HepG2 (cell line): ENCODE measurements around the gene GTF2H4. TPM values are rescaled to one million over a fixed set of nuclear protein-coding genes. Genes with fewer than 3 reads are reported as not detected.

ENCODE experiments used
- ATF7 ChIP-seq, 2 experiments: fragments of 450-650 bp in 1 of 2; sonication (generic) in 1 of 2; formaldehyde crosslinking in 1 of 2; IDR thresholded peaks; 2 replicates each; pipeline versions ENCODE4 v1.4.0 to v1.6.1; 2016 to 2020; ENCODE audit warnings: antibody characterized with exemption in 1 of 2, mild to moderate bottlenecking in 1 of 2, missing genetic modification reagents in 1 of 2
- CCAR2 ChIP-seq: fragments of 200-400 bp; formaldehyde crosslinking; optimal IDR thresholded peaks from 2 replicates; pipeline ENCODE3; 2018; ENCODE audit warnings: low read depth, mild to moderate bottlenecking, low read length, moderate library complexity
- EZH2 ChIP-seq: conservative IDR thresholded peaks from 2 replicates; pipeline ENCODE4 v1.6.1; 2012; ENCODE audit warnings: mild to moderate bottlenecking, low read depth, low read length, moderate library complexity
- GABPB1 ChIP-seq: IDR thresholded peaks from 2 replicates; pipeline ENCODE4 v1.6.1; 2016; ENCODE audit warnings: mild to moderate bottlenecking, missing genetic modification reagents, moderate library complexity, missing compliant biosample characterization
- HDAC2 ChIP-seq: sonication (generic); formaldehyde crosslinking; IDR thresholded peaks from 2 replicates; pipeline ENCODE4 v1.4.0; 2020; ENCODE audit warnings: missing genetic modification reagents
- HES4 ChIP-seq: sonication (generic); formaldehyde crosslinking; IDR thresholded peaks from 2 replicates; pipeline ENCODE4 v1.9.0; 2021; ENCODE audit warnings: mild to moderate bottlenecking, missing genetic modification reagents, borderline replicate concordance
- HMG20B ChIP-seq: conservative IDR thresholded peaks from 2 replicates; pipeline ENCODE4 v1.6.1; 2016; ENCODE audit warnings: missing genetic modification reagents, missing compliant biosample characterization
- KDM4B ChIP-seq: sonication (generic); formaldehyde crosslinking; IDR thresholded peaks from 2 replicates; pipeline ENCODE4 v1.4.0; 2020; ENCODE audit warnings: missing genetic modification reagents
- MED1 ChIP-seq: sonication (generic); formaldehyde crosslinking; IDR thresholded peaks from 2 replicates; pipeline ENCODE4 v1.4.0; 2020; ENCODE audit warnings: missing genetic modification reagents
- MIER3 ChIP-seq: IDR thresholded peaks from 2 replicates; pipeline ENCODE4 v1.6.1; 2016; ENCODE audit warnings: missing compliant biosample characterization, borderline replicate concordance
- NFKB2 ChIP-seq: sonication (generic); formaldehyde crosslinking; IDR thresholded peaks from 2 replicates; pipeline ENCODE4 v1.4.0; 2020; ENCODE audit warnings: missing genetic modification reagents, borderline replicate concordance
- POLR2AphosphoS5 ChIP-seq: IDR thresholded peaks from 2 replicates; pipeline ENCODE4 v1.6.1; 2012; ENCODE audit warnings: low read depth, low read length
- TBL1XR1 ChIP-seq: fragments of 150-350 bp; IDR thresholded peaks from 2 replicates; pipeline ENCODE4 v1.6.1; 2014; ENCODE audit warnings: borderline replicate concordance, low read length; ENCODE audit not compliant: partially characterized antibody
- ZNF12 ChIP-seq: sonication (generic); formaldehyde crosslinking; IDR thresholded peaks from 2 replicates; pipeline ENCODE4 v1.5.0; 2020; ENCODE audit warnings: missing genetic modification reagents
- ZNF160 ChIP-seq: sonication (generic); formaldehyde crosslinking; IDR thresholded peaks from 2 replicates; pipeline ENCODE4 v1.8.0; 2022; ENCODE audit warnings: mild to moderate bottlenecking, inconsistent platforms, missing genetic modification reagents
- ZNF24 ChIP-seq: fragments of 450-650 bp; IDR thresholded peaks from 2 replicates; pipeline ENCODE4 v1.6.1; 2017; ENCODE audit warnings: antibody characterized with exemption, mild to moderate bottlenecking
- ZNF337 ChIP-seq: sonication (generic); formaldehyde crosslinking; IDR thresholded peaks from 2 replicates; pipeline ENCODE4 v1.5.1; 2020; ENCODE audit warnings: missing genetic modification reagents, low read depth, mild to moderate bottlenecking, borderline replicate concordance
- ZNF354B ChIP-seq: sonication (generic); formaldehyde crosslinking; IDR thresholded peaks from 2 replicates; pipeline ENCODE4 v1.8.0; 2022; ENCODE audit warnings: mild to moderate bottlenecking, missing genetic modification reagents
- ZNF546 ChIP-seq: sonication (generic); formaldehyde crosslinking; conservative IDR thresholded peaks from 2 replicates; pipeline ENCODE4 v1.8.1; 2023; ENCODE audit warnings: mild to moderate bottlenecking, missing genetic modification reagents
- ZNF691 ChIP-seq: sonication (generic); formaldehyde crosslinking; IDR thresholded peaks from 2 replicates; pipeline ENCODE4 v1.4.0; 2020; ENCODE audit warnings: missing genetic modification reagents, low read depth, mild to moderate bottlenecking, borderline replicate concordance
- ZNF7 ChIP-seq: IDR thresholded peaks from 2 replicates; pipeline ENCODE4 v1.6.1; 2016; ENCODE audit warnings: missing biosample characterization, missing genetic modification reagents
- ZNF792 ChIP-seq: IDR thresholded peaks from 2 replicates; pipeline ENCODE4 v1.6.1; 2016
- ZNF879 ChIP-seq: sonication (generic); formaldehyde crosslinking; IDR thresholded peaks from 2 replicates; pipeline ENCODE4 v1.8.1; 2023; ENCODE audit warnings: missing genetic modification reagents
- polyA plus RNA-seq, 8 experiments: library from polyadenylated mRNA; depleted of rRNA in 3 of 8; stranded (reverse) in 7 of 8; unstranded in 1 of 8; fragments of >200 nt; fragmentation: Illumina TruSeq in 4 of 8; extraction: Trizol in 4 of 8; gene quantifications; 2 replicates each; pipeline versions ENCODE4 v1.2.1 to v1.2.3, GENCODE V29; 2011 to 2016; ENCODE audit warnings: low read depth in 4 of 8, missing spikeins in 1 of 8, mixed read lengths in 1 of 8; ENCODE audit not compliant: insufficient read depth in 1 of 8
- total RNA-seq, 5 experiments: library from RNA; depleted of rRNA; stranded (reverse); fragments of >200 nt; fragmentation: Illumina TruSeq; extraction: Trizol; gene quantifications; 2 replicates each; pipeline ENCODE4 v1.2.3, GENCODE V29; 2016; ENCODE audit warnings: low read depth in 1 of 5
- TF ChIP-seq, protein P1 (sequence below): sonication (generic); formaldehyde crosslinking; IDR thresholded peaks from 2 replicates; pipeline ENCODE4 v1.4.0; 2020; ENCODE audit warnings: mild to moderate bottlenecking, missing genetic modification reagents
- TF ChIP-seq, protein P2 (sequence below): sonication (generic); formaldehyde crosslinking; IDR thresholded peaks from 2 replicates; pipeline ENCODE4 v1.4.0; 2020; ENCODE audit warnings: missing genetic modification reagents
- TF ChIP-seq, protein P3 (sequence below): sonication (generic); formaldehyde crosslinking; IDR thresholded peaks from 2 replicates; pipeline ENCODE4 v1.8.1; 2023; ENCODE audit warnings: mild to moderate bottlenecking, inconsistent platforms, moderate library complexity, missing genetic modification reagents, borderline replicate concordance

GTF2H4 gene
- total and polyA plus RNA-seq, 2 of the 13 experiments (the other 11 are each of a cell fraction or from before 2014, with no cell fraction given), result 15.9 to 49.3 TPM

- no peak for TF ChIP-seq ATF7 (IDR thresholded peaks at IDR 0.05)
- TF ChIP-seq ATF7 (CRISPR knock-in tag; IDR thresholded peaks at IDR 0.05), result peak; percentile 41; the same call in 1 of the 2 replicates
- no peak for TF ChIP-seq POLR2AphosphoS5
- TF ChIP-seq EZH2, result no peak
- TF ChIP-seq, protein P1, sequence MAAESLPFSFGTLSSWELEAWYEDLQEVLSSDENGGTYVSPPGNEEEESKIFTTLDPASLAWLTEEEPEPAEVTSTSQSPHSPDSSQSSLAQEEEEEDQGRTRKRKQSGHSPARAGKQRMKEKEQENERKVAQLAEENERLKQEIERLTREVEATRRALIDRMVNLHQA (CRISPR knock-in tag), result no peak
- TF ChIP-seq CCAR2, result peak; percentile 44
- TF ChIP-seq, protein P2, sequence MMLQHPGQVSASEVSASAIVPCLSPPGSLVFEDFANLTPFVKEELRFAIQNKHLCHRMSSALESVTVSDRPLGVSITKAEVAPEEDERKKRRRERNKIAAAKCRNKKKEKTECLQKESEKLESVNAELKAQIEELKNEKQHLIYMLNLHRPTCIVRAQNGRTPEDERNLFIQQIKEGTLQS, result peak; percentile 91
- TF ChIP-seq ZNF337 (CRISPR knock-in tag), result no peak
- TF ChIP-seq MED1, result peak; percentile 34; the same call in 1 of the 2 replicates
- TF ChIP-seq ZNF879 (CRISPR knock-in tag), result no peak
- TF ChIP-seq ZNF792, result no peak
- no peak for TF ChIP-seq NFKB2
- no peak; the same call in 1 of the 2 replicates for TF ChIP-seq GABPB1 (CRISPR knock-in tag)
- no peak; the same call in 1 of the 2 replicates for TF ChIP-seq ZNF12 (CRISPR knock-in tag)
- TF ChIP-seq KDM4B (CRISPR knock-in tag), result peak; percentile 57; the same call in 1 of the 2 replicates
- TF ChIP-seq, protein P3, sequence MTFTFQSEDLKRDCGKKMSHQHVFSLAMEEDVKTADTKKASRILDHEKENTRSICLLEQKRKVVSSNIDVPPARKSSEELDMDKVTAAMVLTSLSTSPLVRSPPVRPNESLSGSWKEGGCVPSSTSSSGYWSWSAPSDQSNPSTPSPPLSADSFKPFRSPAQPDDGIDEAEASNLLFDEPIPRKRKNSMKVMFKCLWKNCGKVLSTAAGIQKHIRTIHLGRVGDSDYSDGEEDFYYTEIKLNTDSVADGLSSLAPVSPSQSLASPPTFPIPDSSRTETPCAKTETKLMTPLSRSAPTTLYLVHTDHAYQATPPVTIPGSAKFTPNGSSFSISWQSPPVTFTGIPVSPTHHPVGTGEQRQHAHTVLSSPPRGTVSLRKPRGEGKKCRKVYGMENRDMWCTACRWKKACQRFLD (CRISPR knock-in tag), result no peak
- TF ChIP-seq HES4 (CRISPR knock-in tag), result 0 out of 2 replicates have a peak, but pooled peaks have one; percentile 25
- TF ChIP-seq ZNF24, result no peak
- TF ChIP-seq HDAC2 (CRISPR knock-in tag), result peak; percentile 63
- no peak for TF ChIP-seq ZNF546 (CRISPR knock-in tag)
- no peak for TF ChIP-seq ZNF160 (CRISPR knock-in tag)
- no peak for TF ChIP-seq ZNF354B (CRISPR knock-in tag)
- peak; percentile 42; the same call in 1 of the 2 replicates for TF ChIP-seq ZNF691 (CRISPR knock-in tag)
- peak; percentile 77 for TF ChIP-seq MIER3
- no peak for TF ChIP-seq HMG20B (CRISPR knock-in tag)
- TF ChIP-seq TBL1XR1, result no peak
- no peak for TF ChIP-seq ZNF7 (CRISPR knock-in tag)
These were observed 21.8 kb upstream of the GTF2H4 start (continued) for GRCh38 chr6:30885999-30886896.
